NCI-H187 treated with DMSO at 0.1 percent for 48 hours (cell line): ENCODE data around the gene GAGE12J.
"Not testable (repeated sequence)": the region's sequence is repeated elsewhere in the genome, so short reads cannot be mapped to it uniquely, and the experiment has no call there.

Experiments
- DNase-seq: peaks from one replicate; lab custom pipeline; 2025; lab: John Stamatoyannopoulos, UW

GAGE12J gene

GRCh38 chrX:49310371-49310770 lies 11.5 kb upstream of the GAGE12J start:
- no peak for DNase-seq

- no peak for DNase-seq
Observed at GRCh38 chrX:49312176-49312575, 9.7 kb upstream of the GAGE12J start.

GRCh38 chrX:49316085-49316484 lies 5.8 kb upstream of the GAGE12J start:
- no peak for DNase-seq

- DNase-seq: not testable (repeated sequence)
Observed at GRCh38 chrX:49322266-49322665, 429 bp downstream of the GAGE12J start.

GRCh38 chrX:49323735-49324134 lies 1.9 kb downstream of the GAGE12J start:
- DNase-seq: not testable (repeated sequence)

- DNase-seq: not testable (repeated sequence)
Observed at GRCh38 chrX:49330421-49330820, 8.6 kb downstream of the GAGE12J start.

GRCh38 chrX:49331282-49331681 lies 9.4 kb downstream of the GAGE12J start, which contains the start of gene GAGE13:
GAGE13 (plus strand) TSS chrX:49331582; CDS start chrX:49332738, 1,156 bp downstream.
- not testable (repeated sequence) for DNase-seq

- not testable (repeated sequence) for DNase-seq
Observed at GRCh38 chrX:49331841-49332240, 10.0 kb downstream of the GAGE12J start.

GRCh38 chrX:49341449-49341848 lies 19.6 kb downstream of the GAGE12J start:
- DNase-seq: not testable (repeated sequence)

GRCh38 chrX:49344496-49345175 lies 22.8 kb downstream of the GAGE12J start:
- DNase-seq: not testable (repeated sequence)

GRCh38 chrX:49345402-49345801 lies 23.6 kb downstream of the GAGE12J start:
- DNase-seq: not testable (repeated sequence)

GRCh38 chrX:49346150-49346549 lies 24.3 kb downstream of the GAGE12J start:
- not testable (repeated sequence) for DNase-seq
